ENCODE results near the gene SLC35D1. TPM values are rescaled to one million over a fixed set of nuclear protein-coding genes. Genes with fewer than 3 reads are reported as not detected.

SLC35D1 gene
- total RNA-seq, 1 donor from 2014 or later = 3.9 TPM

DNA sequence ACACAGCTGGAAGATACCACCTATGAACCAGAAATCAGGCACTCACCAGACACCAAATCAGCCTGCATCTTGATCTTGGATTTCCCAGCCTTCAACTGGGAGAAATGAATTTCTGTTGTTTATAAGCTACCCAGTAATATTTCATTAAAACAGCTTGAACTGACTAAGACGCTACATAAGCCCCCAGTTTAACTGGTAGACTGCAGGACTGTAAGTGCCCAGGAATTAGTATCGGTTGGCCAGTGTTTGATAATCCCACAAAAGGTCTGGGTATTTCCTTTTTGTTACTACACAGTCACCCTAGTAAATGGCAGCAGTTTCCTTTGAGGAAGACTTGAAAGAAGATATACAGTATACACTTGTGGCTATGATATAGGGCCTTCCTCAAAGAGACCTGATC lies 7.3 kb upstream of the SLC35D1 start:
- Histone ChIP-seq H3K4me3 (no peak overlapping the region), H3K27ac (no peak overlapping the region), H3K27me3 (no peaks in the 10 kb centered on the region), H3K4me2 (no peak overlapping the region), H3K9me3 (ENCODE audit: low read depth) (no peaks in the 10 kb centered on the region), H3K36me3 (no peaks in the 10 kb centered on the region), H3K9ac (no peak overlapping the region), H4K20me1 (ENCODE audit: low read depth) (no peaks in the 10 kb centered on the region), H3F3A (ENCODE audit: low read depth) (no peaks in the 10 kb centered on the region), H3K4me1 (peaks cover 14% of the 10 kb centered on the region), H3K79me2 (ENCODE audit: low read depth) (no peaks in the 10 kb centered on the region), H2AFZ (replicated peaks) (no peak overlapping the region)
- no peak for DNase-seq (ENCODE audit: low spot score)
- Mint-ChIP-seq H3K4me1 (peaks cover 21% of the 10 kb centered on the region), H3K27ac (no peak overlapping the region), H3K27me3 (ENCODE audit: insufficient read depth, low read depth) (no peaks in the 10 kb centered on the region), H3K36me3 (no peaks in the 10 kb centered on the region), H3K4me3 (no peak overlapping the region), H3K9me3 (no peaks in the 10 kb centered on the region)
- no peak for TF ChIP-seq EZH2phosphoT487 (IDR thresholded peaks at IDR 0.05)
- no peak for TF ChIP-seq EZH2 (IDR thresholded peaks at IDR 0.05)
- TF ChIP-seq, protein P1, sequence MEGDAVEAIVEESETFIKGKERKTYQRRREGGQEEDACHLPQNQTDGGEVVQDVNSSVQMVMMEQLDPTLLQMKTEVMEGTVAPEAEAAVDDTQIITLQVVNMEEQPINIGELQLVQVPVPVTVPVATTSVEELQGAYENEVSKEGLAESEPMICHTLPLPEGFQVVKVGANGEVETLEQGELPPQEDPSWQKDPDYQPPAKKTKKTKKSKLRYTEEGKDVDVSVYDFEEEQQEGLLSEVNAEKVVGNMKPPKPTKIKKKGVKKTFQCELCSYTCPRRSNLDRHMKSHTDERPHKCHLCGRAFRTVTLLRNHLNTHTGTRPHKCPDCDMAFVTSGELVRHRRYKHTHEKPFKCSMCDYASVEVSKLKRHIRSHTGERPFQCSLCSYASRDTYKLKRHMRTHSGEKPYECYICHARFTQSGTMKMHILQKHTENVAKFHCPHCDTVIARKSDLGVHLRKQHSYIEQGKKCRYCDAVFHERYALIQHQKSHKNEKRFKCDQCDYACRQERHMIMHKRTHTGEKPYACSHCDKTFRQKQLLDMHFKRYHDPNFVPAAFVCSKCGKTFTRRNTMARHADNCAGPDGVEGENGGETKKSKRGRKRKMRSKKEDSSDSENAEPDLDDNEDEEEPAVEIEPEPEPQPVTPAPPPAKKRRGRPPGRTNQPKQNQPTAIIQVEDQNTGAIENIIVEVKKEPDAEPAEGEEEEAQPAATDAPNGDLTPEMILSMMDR (IDR thresholded peaks at IDR 0.05) = no peak

DNA sequence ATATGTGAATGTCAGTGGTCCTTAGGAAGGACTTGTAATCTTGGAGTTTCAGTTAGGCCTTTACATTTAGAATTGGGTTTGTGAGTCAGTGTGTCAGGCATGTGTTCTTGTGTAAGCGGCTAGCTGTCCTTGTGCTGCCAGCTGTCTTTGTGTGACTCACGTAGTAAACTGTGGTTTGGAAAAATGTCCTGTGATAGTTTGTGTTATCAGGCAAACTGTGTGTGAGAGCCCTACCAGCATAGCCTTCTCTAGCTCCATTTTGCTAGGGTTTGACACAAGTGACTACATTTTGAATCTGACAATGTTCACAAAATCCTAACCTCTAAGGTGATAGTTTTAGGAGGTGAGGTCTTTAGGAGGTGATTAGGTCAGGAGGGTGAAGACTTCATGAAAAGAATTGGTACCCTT lies 6.9 kb upstream of the SLC35D1 start:
- TF ChIP-seq, protein P1 (IDR thresholded peaks at IDR 0.05) = no peak
- no peak for TF ChIP-seq EZH2phosphoT487 (IDR thresholded peaks at IDR 0.05)
- TF ChIP-seq EZH2 (IDR thresholded peaks at IDR 0.05) = no peak
- no peaks in the 10 kb centered on the region for H3K27me3 Mint-ChIP-seq (ENCODE audit: insufficient read depth, low read depth)
- no peaks in the 10 kb centered on the region for H3K79me2 ChIP-seq (ENCODE audit: low read depth)
- H3K4me1 Mint-ChIP-seq = peaks cover 21% of the 10 kb centered on the region
- H2AFZ ChIP-seq (replicated peaks) = no peak overlapping the region
- no peak overlapping the region for H3K9ac ChIP-seq
- H3K9me3 Mint-ChIP-seq = no peaks in the 10 kb centered on the region
- no peak overlapping the region for H3K4me3 ChIP-seq
- H3K4me3 Mint-ChIP-seq = no peak overlapping the region
- no peaks in the 10 kb centered on the region for H3F3A ChIP-seq (ENCODE audit: low read depth)
- H3K27ac ChIP-seq = no peak overlapping the region
- no peak for DNase-seq (ENCODE audit: low spot score)
- peaks cover 14% of the 10 kb centered on the region for H3K4me1 ChIP-seq
- no peak overlapping the region for H3K4me2 ChIP-seq
- no peaks in the 10 kb centered on the region for H4K20me1 ChIP-seq (ENCODE audit: low read depth)
- H3K27ac Mint-ChIP-seq = no peak overlapping the region
- H3K36me3 ChIP-seq = no peaks in the 10 kb centered on the region
- no peaks in the 10 kb centered on the region for H3K36me3 Mint-ChIP-seq
- no peaks in the 10 kb centered on the region for H3K9me3 ChIP-seq (ENCODE audit: low read depth)
- no peaks in the 10 kb centered on the region for H3K27me3 ChIP-seq

DNA sequence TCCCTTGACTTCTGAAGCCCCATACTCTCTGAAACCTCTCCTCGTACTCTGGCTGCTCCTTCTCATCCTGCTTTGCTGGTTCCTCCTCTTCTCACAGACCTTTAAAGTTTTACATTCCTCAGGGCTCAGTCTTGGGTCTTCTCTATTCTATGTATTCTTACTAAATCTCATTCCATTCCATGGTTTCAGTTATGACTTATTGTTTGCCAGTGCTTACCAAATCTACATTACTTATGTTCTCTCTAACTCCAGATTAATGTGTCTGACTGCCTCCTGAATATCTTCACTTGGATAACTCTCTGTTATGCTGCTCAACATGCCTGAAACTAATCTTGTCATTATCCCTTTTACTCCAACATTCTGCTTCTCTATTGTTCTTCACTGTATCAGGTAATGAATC lies 5.4 kb upstream of the SLC35D1 start:
- Histone ChIP-seq H3K9me3 (ENCODE audit: low read depth) (no peaks in the 10 kb centered on the region), H3K9ac (no peak overlapping the region), H3K36me3 (no peaks in the 10 kb centered on the region), H3K27ac (no peak overlapping the region), H3K4me1 (peaks cover 14% of the 10 kb centered on the region), H3K79me2 (ENCODE audit: low read depth) (no peaks in the 10 kb centered on the region), H4K20me1 (ENCODE audit: low read depth) (no peaks in the 10 kb centered on the region), H2AFZ (replicated peaks) (no peak overlapping the region), H3K4me2 (no peak overlapping the region), H3F3A (ENCODE audit: low read depth) (peaks cover 3% of the 10 kb centered on the region), H3K4me3 (no peak overlapping the region), H3K27me3 (no peaks in the 10 kb centered on the region)
- peaks cover 26% of the 10 kb centered on the region for H3K4me1 Mint-ChIP-seq
- H3K36me3 Mint-ChIP-seq = no peaks in the 10 kb centered on the region
- no peak for TF ChIP-seq EZH2phosphoT487 (IDR thresholded peaks at IDR 0.05)
- no peak for TF ChIP-seq EZH2 (IDR thresholded peaks at IDR 0.05)
- TF ChIP-seq, protein P1 (IDR thresholded peaks at IDR 0.05) = no peak
- no peaks in the 10 kb centered on the region for H3K27me3 Mint-ChIP-seq (ENCODE audit: insufficient read depth, low read depth)
- no peak for DNase-seq (ENCODE audit: low spot score)
- no peak overlapping the region for H3K4me3 Mint-ChIP-seq
- H3K27ac Mint-ChIP-seq = no peak overlapping the region
- H3K9me3 Mint-ChIP-seq = no peaks in the 10 kb centered on the region

Measured in neural progenitor cell (in vitro differentiated cells).